HepG2 (cell line): ENCODE results near the gene TMEM198. TPM values are rescaled to one million over a fixed set of nuclear protein-coding genes. Genes with fewer than 3 reads are reported as not detected.
A peak's percentile ranks its signal among the peaks of the same experiment; 100 is the strongest.

Source experiments
- CCDC6 ChIP-seq: sonication (generic); formaldehyde crosslinking; IDR thresholded peaks from 2 replicates; pipeline ENCODE4 v1.8.1; 2022; ENCODE audit warnings: mild to moderate bottlenecking, missing genetic modification reagents, moderate library complexity
- FOXJ3 ChIP-seq: sonication (generic); formaldehyde crosslinking; IDR thresholded peaks from 2 replicates; pipeline ENCODE4 v1.4.0; 2020; ENCODE audit warnings: missing genetic modification reagents, mild to moderate bottlenecking, borderline replicate concordance
- HMGA1 ChIP-seq: sonication (generic); formaldehyde crosslinking; conservative IDR thresholded peaks from 2 replicates; pipeline ENCODE4 v1.4.0; 2020; ENCODE audit warnings: missing genetic modification reagents
- HNF4A ChIP-seq: sonication (generic); formaldehyde crosslinking; IDR thresholded peaks from 2 replicates; pipeline ENCODE4 v1.4.0; 2020; ENCODE audit warnings: missing genetic modification reagents
- HOXA9 ChIP-seq: sonication (generic); formaldehyde crosslinking; IDR thresholded peaks from 2 replicates; pipeline ENCODE4 v1.8.1; 2022; ENCODE audit warnings: missing genetic modification reagents, mild to moderate bottlenecking, moderate library complexity, borderline replicate concordance
- MAFF ChIP-seq: IDR thresholded peaks from 2 replicates; pipeline ENCODE4 v1.6.1; 2011; ENCODE audit warnings: low read depth, low read length, improper control_type of control experiment
- PHF20 ChIP-seq: sonication (generic); formaldehyde crosslinking; IDR thresholded peaks from 2 replicates; pipeline ENCODE4 v1.5.0; 2020; ENCODE audit warnings: mild to moderate bottlenecking, missing genetic modification reagents
- PTBP1 ChIP-seq: fragments of 200-400 bp; formaldehyde crosslinking; IDR thresholded peaks from 2 replicates; pipeline ENCODE4 v1.6.1; 2018; ENCODE audit warnings: low read length, low read depth; ENCODE audit not compliant: poor library complexity, severe bottlenecking
- SP2 ChIP-seq: sonication (generic); formaldehyde crosslinking; IDR thresholded peaks from 2 replicates; pipeline ENCODE4 v1.5.1; 2020; ENCODE audit warnings: mild to moderate bottlenecking, missing genetic modification reagents
- TFDP2 ChIP-seq: sonication (generic); formaldehyde crosslinking; IDR thresholded peaks from 2 replicates; pipeline ENCODE4 v1.4.0; 2020; ENCODE audit warnings: missing genetic modification reagents
- WIZ ChIP-seq: sonication (generic); formaldehyde crosslinking; IDR thresholded peaks from 2 replicates; pipeline ENCODE4 v1.5.1; 2020; ENCODE audit warnings: mild to moderate bottlenecking, missing genetic modification reagents
- ZBTB2 ChIP-seq: sonication (generic); formaldehyde crosslinking; IDR thresholded peaks from 2 replicates; pipeline ENCODE4 v1.8.0; 2022; ENCODE audit warnings: low read depth, missing genetic modification reagents
- ZNF20 ChIP-seq: sonication (generic); formaldehyde crosslinking; IDR thresholded peaks from 2 replicates; pipeline ENCODE4 v1.4.0; 2020; ENCODE audit warnings: mild to moderate bottlenecking, moderate library complexity, missing genetic modification reagents
- ZNF337 ChIP-seq: sonication (generic); formaldehyde crosslinking; IDR thresholded peaks from 2 replicates; pipeline ENCODE4 v1.5.1; 2020; ENCODE audit warnings: missing genetic modification reagents, low read depth, mild to moderate bottlenecking, borderline replicate concordance
- ZNF530 ChIP-seq: sonication (generic); formaldehyde crosslinking; IDR thresholded peaks from 2 replicates; pipeline ENCODE4 v1.5.0; 2020; ENCODE audit warnings: low read depth, mild to moderate bottlenecking, missing genetic modification reagents
- polyA plus RNA-seq, 8 experiments: library from polyadenylated mRNA; depleted of rRNA in 3 of 8; stranded (reverse) in 7 of 8; unstranded in 1 of 8; fragments of >200 nt; fragmentation: Illumina TruSeq in 4 of 8; extraction: Trizol in 4 of 8; gene quantifications; 2 replicates each; pipeline versions ENCODE4 v1.2.1 to v1.2.3, GENCODE V29; 2011 to 2016; ENCODE audit warnings: low read depth in 4 of 8, missing spikeins in 1 of 8, mixed read lengths in 1 of 8; ENCODE audit not compliant: insufficient read depth in 1 of 8
- total RNA-seq, 5 experiments: library from RNA; depleted of rRNA; stranded (reverse); fragments of >200 nt; fragmentation: Illumina TruSeq; extraction: Trizol; gene quantifications; 2 replicates each; pipeline ENCODE4 v1.2.3, GENCODE V29; 2016; ENCODE audit warnings: low read depth in 1 of 5
- TF ChIP-seq, protein P1 (sequence below): sonication (generic); formaldehyde crosslinking; IDR thresholded peaks from 2 replicates; pipeline ENCODE4 v1.4.0; 2020; ENCODE audit warnings: missing genetic modification reagents
- TF ChIP-seq, protein P2 (sequence below): sonication (generic); formaldehyde crosslinking; IDR thresholded peaks from 2 replicates; pipeline ENCODE4 v1.4.0; 2020; ENCODE audit warnings: missing genetic modification reagents

Gene TMEM198
- total and polyA plus RNA-seq, 2 of the 13 experiments (the other 11 are each of a cell fraction or from before 2014, with no cell fraction given) = 17.3 to 23.5 TPM

GRCh38 chr2:219541611-219542180 is 2.1 kb upstream of the TMEM198 start (continued):
- TF ChIP-seq, protein P1, sequence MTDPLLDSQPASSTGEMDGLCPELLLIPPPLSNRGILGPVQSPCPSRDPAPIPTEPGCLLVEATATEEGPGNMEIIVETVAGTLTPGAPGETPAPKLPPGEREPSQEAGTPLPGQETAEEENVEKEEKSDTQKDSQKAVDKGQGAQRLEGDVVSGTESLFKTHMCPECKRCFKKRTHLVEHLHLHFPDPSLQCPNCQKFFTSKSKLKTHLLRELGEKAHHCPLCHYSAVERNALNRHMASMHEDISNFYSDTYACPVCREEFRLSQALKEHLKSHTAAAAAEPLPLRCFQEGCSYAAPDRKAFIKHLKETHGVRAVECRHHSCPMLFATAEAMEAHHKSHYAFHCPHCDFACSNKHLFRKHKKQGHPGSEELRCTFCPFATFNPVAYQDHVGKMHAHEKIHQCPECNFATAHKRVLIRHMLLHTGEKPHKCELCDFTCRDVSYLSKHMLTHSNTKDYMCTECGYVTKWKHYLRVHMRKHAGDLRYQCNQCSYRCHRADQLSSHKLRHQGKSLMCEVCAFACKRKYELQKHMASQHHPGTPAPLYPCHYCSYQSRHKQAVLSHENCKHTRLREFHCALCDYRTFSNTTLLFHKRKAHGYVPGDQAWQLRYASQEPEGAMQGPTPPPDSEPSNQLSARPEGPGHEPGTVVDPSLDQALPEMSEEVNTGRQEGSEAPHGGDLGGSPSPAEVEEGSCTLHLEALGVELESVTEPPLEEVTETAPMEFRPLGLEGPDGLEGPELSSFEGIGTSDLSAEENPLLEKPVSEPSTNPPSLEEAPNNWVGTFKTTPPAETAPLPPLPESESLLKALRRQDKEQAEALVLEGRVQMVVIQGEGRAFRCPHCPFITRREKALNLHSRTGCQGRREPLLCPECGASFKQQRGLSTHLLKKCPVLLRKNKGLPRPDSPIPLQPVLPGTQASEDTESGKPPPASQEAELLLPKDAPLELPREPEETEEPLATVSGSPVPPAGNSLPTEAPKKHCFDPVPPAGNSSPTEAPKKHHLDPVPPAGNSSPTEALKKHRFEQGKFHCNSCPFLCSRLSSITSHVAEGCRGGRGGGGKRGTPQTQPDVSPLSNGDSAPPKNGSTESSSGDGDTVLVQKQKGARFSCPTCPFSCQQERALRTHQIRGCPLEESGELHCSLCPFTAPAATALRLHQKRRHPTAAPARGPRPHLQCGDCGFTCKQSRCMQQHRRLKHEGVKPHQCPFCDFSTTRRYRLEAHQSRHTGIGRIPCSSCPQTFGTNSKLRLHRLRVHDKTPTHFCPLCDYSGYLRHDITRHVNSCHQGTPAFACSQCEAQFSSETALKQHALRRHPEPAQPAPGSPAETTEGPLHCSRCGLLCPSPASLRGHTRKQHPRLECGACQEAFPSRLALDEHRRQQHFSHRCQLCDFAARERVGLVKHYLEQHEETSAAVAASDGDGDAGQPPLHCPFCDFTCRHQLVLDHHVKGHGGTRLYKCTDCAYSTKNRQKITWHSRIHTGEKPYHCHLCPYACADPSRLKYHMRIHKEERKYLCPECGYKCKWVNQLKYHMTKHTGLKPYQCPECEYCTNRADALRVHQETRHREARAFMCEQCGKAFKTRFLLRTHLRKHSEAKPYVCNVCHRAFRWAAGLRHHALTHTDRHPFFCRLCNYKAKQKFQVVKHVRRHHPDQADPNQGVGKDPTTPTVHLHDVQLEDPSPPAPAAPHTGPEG (CRISPR knock-in tag) = peak; percentile 82; the same call in 1 of the 2 replicates
- TF ChIP-seq MAFF (no peak), TFDP2 (CRISPR knock-in tag) (no peak), HMGA1 (CRISPR knock-in tag) (no peak), ZNF337 (CRISPR knock-in tag) (no peak), CCDC6 (no peak; the same call in 1 of the 2 replicates), ZBTB2 (CRISPR knock-in tag) (0 out of 2 replicates have a peak, but pooled peaks have one; percentile 18), HOXA9 (CRISPR knock-in tag) (peak; percentile 63; the same call in 1 of the 2 replicates), FOXJ3 (no peak), SP2 (CRISPR knock-in tag) (no peak), HNF4A (CRISPR knock-in tag) (no peak; the same call in 1 of the 2 replicates), PTBP1 (no peak), WIZ (CRISPR knock-in tag) (peak; percentile 57; the same call in 1 of the 2 replicates), ZNF530 (CRISPR knock-in tag) (no peak), ZNF20 (CRISPR knock-in tag) (no peak), PHF20 (peak; percentile 57; the same call in 1 of the 2 replicates)
- TF ChIP-seq, protein P2, sequence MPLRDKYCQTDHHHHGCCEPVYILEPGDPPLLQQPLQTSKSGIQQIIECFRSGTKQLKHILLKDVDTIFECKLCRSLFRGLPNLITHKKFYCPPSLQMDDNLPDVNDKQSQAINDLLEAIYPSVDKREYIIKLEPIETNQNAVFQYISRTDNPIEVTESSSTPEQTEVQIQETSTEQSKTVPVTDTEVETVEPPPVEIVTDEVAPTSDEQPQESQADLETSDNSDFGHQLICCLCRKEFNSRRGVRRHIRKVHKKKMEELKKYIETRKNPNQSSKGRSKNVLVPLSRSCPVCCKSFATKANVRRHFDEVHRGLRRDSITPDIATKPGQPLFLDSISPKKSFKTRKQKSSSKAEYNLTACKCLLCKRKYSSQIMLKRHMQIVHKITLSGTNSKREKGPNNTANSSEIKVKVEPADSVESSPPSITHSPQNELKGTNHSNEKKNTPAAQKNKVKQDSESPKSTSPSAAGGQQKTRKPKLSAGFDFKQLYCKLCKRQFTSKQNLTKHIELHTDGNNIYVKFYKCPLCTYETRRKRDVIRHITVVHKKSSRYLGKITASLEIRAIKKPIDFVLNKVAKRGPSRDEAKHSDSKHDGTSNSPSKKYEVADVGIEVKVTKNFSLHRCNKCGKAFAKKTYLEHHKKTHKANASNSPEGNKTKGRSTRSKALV (CRISPR knock-in tag) = peak; percentile 86; the same call in 1 of the 2 replicates
